SU-DHL-6 (cell line): Measurements from ENCODE around the gene LHX2.

ENCODE experiments used
- H2AFZ ChIP-seq: fragments of 200-600 bp; sonication (generic); 2 replicates; pipeline ENCODE4 v1.6.1; 2014; ENCODE audit warnings: low read depth, mild to moderate bottlenecking, moderate library complexity, mixed read lengths, antibody characterized with exemption, low read length; ENCODE audit not compliant: severe bottlenecking
- H3F3A ChIP-seq: fragments of 200-600 bp; shearing (Covaris generic); 2 replicates; pipeline ENCODE4 v1.6.0; 2016; ENCODE audit warnings: antibody characterized with exemption, mild to moderate bottlenecking; ENCODE audit not compliant: insufficient read depth
- H3K27ac ChIP-seq: fragments of 200-600 bp; sonication (generic); 2 replicates; pipeline ENCODE4 v1.5.1; 2016; ENCODE audit warnings: low read depth, mild to moderate bottlenecking, low read length, moderate library complexity, mixed read lengths
- H3K27me3 ChIP-seq: fragments of 200-600 bp; sonication (generic), shearing (Covaris generic); 2 replicates; pipeline ENCODE4 v1.6.0; 2014; ENCODE audit warnings: mild to moderate bottlenecking, low read length
- H3K36me3 ChIP-seq: fragments of 200-600 bp; sonication (generic); 2 replicates; pipeline ENCODE4 v1.6.1; 2014; ENCODE audit warnings: mild to moderate bottlenecking, low read length, mixed read lengths
- H3K4me2 ChIP-seq: fragments of 300-600, 200-600 bp; shearing (Covaris generic), sonication (generic); 2 replicates; pipeline ENCODE4 v1.6.0; 2014; ENCODE audit warnings: low read length, low read depth, mild to moderate bottlenecking; ENCODE audit not compliant: poor library complexity, severe bottlenecking
- H3K4me3 ChIP-seq: fragments of 200-600 bp; sonication (generic); 2 replicates; pipeline ENCODE4 v1.5.1; 2014; ENCODE audit warnings: antibody characterized with exemption, low read length, mild to moderate bottlenecking, mixed read lengths; ENCODE audit not compliant: insufficient read depth, poor library complexity, severe bottlenecking
- H3K79me2 ChIP-seq: fragments of 200-600 bp; sonication (generic); 2 replicates; pipeline ENCODE4 v1.6.1; 2014; ENCODE audit warnings: mild to moderate bottlenecking, low read length, moderate library complexity; ENCODE audit not compliant: insufficient read depth
- H3K9ac ChIP-seq: fragments of 200-600 bp; sonication (generic); 2 replicates; pipeline ENCODE4 v1.7.0; 2014; ENCODE audit warnings: mild to moderate bottlenecking, low read length
- H3K9me2 ChIP-seq: fragments of 200-600 bp; sonication (generic); replicated peaks from 2 replicates; pipeline ENCODE4 v1.6.1; 2014; ENCODE audit warnings: low read length; ENCODE audit not compliant: insufficient read depth
- H3K9me3 ChIP-seq: fragments of 200-600 bp; sonication (generic); 2 replicates; pipeline ENCODE4 v1.6.1; 2014; ENCODE audit warnings: low read length, mixed read lengths; ENCODE audit not compliant: insufficient read depth
- H4K20me1 ChIP-seq: fragments of 200-600 bp; sonication (generic); 2 replicates; pipeline ENCODE4 v1.6.1; 2014; ENCODE audit warnings: low read depth, mild to moderate bottlenecking, antibody characterized with exemption, low read length, moderate library complexity, mixed read lengths
- CTCF ChIP-seq: fragments of 200-600 bp; sonication (generic); IDR thresholded peaks from one replicate; pipeline ENCODE4 v1.5.1; 2017; ENCODE audit warnings: antibody characterized with exemption, mild to moderate bottlenecking, low read length, moderate library complexity; ENCODE audit not compliant: insufficient read depth, poor library complexity, severe bottlenecking
- EZH2phosphoT487 ChIP-seq: fragments of 200-600 bp; sonication (generic), shearing (Covaris generic); conservative IDR thresholded peaks from 2 replicates; pipeline ENCODE4 v1.6.1; 2018; ENCODE audit warnings: mild to moderate bottlenecking, antibody characterized with exemption, low read length, moderate library complexity, mixed read lengths

Gene LHX2

GRCh38 chr9:124010303-124010664 lies 1.3 kb upstream of the LHX2 start:
- Histone ChIP-seq H3K9me2 (no peaks in the 10 kb centered on the region), H3K27me3 (no peaks in the 10 kb centered on the region), H2AFZ (no peak overlapping the region), H3K27ac (no peak overlapping the region), H3K4me2 (no peak overlapping the region), H3K4me3 (no peak overlapping the region), H3K79me2 (no peaks in the 10 kb centered on the region), H3F3A (no peaks in the 10 kb centered on the region), H3K36me3 (no peaks in the 10 kb centered on the region), H3K9ac (no peak overlapping the region), H4K20me1 (no peaks in the 10 kb centered on the region), H3K9me3 (no peaks in the 10 kb centered on the region)
- TF ChIP-seq CTCF (no peak), EZH2phosphoT487 (no peak)

GRCh38 chr9:124010665-124011321 lies 775 bp upstream of the LHX2 start:
- H3K27ac ChIP-seq: no peak overlapping the region
- H2AFZ ChIP-seq: no peak overlapping the region

GRCh38 chr9:124012368-124013301 lies 1.1 kb downstream of the LHX2 start:
- Histone ChIP-seq H3K4me2 (no peak overlapping the region), H3K27me3 (no peaks in the 10 kb centered on the region)

More at GRCh38 chr9:124010665-124011321, 775 bp upstream of the LHX2 start:
- Histone ChIP-seq H3K9ac (no peak overlapping the region), H4K20me1 (no peaks in the 10 kb centered on the region), H3K79me2 (no peaks in the 10 kb centered on the region), H3K36me3 (no peaks in the 10 kb centered on the region), H3K4me3 (no peak overlapping the region), H3F3A (no peaks in the 10 kb centered on the region), H3K4me2 (no peak overlapping the region), H3K27me3 (no peaks in the 10 kb centered on the region), H3K9me3 (no peaks in the 10 kb centered on the region), H3K9me2 (no peaks in the 10 kb centered on the region)
- TF ChIP-seq EZH2phosphoT487 (no peak), CTCF (no peak)

More at GRCh38 chr9:124012368-124013301, 1.1 kb downstream of the LHX2 start:
- Histone ChIP-seq H3F3A (no peaks in the 10 kb centered on the region), H3K79me2 (no peaks in the 10 kb centered on the region), H4K20me1 (no peaks in the 10 kb centered on the region), H3K27ac (no peak overlapping the region), H3K9me3 (no peaks in the 10 kb centered on the region), H3K36me3 (no peaks in the 10 kb centered on the region), H3K9me2 (no peaks in the 10 kb centered on the region), H3K4me3 (no peak overlapping the region), H2AFZ (no peak overlapping the region), H3K9ac (no peak overlapping the region)
- TF ChIP-seq EZH2phosphoT487 (no peak), CTCF (no peak)
